Mucosa of rectum (tissue), 2 donors: ENCODE data around the gene CUL9.
A peak's percentile ranks its signal among the peaks of the same experiment; 100 is the strongest.

ENCODE experiments used
- H3K27ac ChIP-seq, 2 donors: one replicate each; pipeline ENCODE4 v1.7.0; 2013; ENCODE audit warnings: inconsistent platforms in 2 of 2, low read depth in 2 of 2, low read length in 2 of 2
- H3K27me3 ChIP-seq, 2 donors: one replicate each; pipeline ENCODE4 v1.7.0; 2013; ENCODE audit warnings: low read length in 2 of 2; ENCODE audit not compliant: control insufficient read depth in 2 of 2, insufficient read depth in 2 of 2
- H3K36me3 ChIP-seq, 2 donors: one replicate each; pipeline ENCODE4 v1.7.0; 2013; ENCODE audit warnings: low read length in 2 of 2; ENCODE audit not compliant: control insufficient read depth in 2 of 2, insufficient read depth in 2 of 2
- H3K4me1 ChIP-seq, 2 donors: one replicate each; pipeline ENCODE4 v1.7.0; 2013; ENCODE audit warnings: low read length in 2 of 2, mild to moderate bottlenecking in 1 of 2; ENCODE audit not compliant: control insufficient read depth in 2 of 2, insufficient read depth in 2 of 2
- H3K4me3 ChIP-seq, 2 donors: one replicate each; pipeline ENCODE4 v1.7.0; 2013; ENCODE audit warnings: low read length in 2 of 2
- H3K9ac ChIP-seq, 2 donors: one replicate each; pipeline ENCODE4 v1.7.0; 2013; ENCODE audit warnings: low read length in 2 of 2, low read depth in 1 of 2, mild to moderate bottlenecking in 1 of 2
- H3K9me3 ChIP-seq, 2 donors: one replicate each; pipeline ENCODE4 v1.7.0; 2013; ENCODE audit warnings: low read length in 2 of 2; ENCODE audit not compliant: control insufficient read depth in 2 of 2
- donor health status: healthy.
- donor health status: Normal muscosa, but diverticular disease.

Gene CUL9

DNA sequence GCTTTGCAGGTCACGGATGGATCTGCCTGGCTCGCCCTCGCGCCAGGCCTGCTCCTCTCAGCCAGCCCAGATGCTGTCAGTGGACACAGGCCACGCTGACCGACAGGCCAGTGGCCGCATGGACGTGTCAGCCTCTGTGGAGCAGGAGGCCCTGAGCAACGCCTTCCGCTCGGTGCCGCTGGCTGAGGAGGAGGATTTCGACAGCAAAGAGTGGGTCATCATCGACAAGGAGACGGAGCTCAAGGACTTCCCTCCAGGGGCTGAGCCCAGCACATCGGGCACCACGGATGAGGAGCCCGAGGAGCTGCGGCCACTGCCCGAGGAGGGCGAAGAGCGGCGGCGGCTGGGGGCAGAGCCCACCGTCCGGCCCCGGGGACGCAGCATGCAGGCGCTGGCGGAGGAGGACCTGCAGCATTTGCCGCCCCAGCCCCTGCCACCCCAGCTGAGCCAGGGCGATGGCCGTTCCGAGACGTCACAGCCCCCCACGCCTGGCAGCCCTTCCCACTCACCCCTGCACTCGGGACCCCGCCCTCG, 80.9 kb downstream of the CUL9 start:
- Histone ChIP-seq H3K4me1 (peaks cover 10 to 11% of the 10 kb centered on the region in 2 donors), H3K4me3 (no peak overlapping the region), H3K9me3 (no peaks in the 10 kb centered on the region), H3K27ac (no peak overlapping the region), H3K9ac (peak overlapping the region in 1 of 2 donors; percentile 3), H3K36me3 (no peaks in the 10 kb centered on the region), H3K27me3 (no peaks in the 10 kb centered on the region)

DNA sequence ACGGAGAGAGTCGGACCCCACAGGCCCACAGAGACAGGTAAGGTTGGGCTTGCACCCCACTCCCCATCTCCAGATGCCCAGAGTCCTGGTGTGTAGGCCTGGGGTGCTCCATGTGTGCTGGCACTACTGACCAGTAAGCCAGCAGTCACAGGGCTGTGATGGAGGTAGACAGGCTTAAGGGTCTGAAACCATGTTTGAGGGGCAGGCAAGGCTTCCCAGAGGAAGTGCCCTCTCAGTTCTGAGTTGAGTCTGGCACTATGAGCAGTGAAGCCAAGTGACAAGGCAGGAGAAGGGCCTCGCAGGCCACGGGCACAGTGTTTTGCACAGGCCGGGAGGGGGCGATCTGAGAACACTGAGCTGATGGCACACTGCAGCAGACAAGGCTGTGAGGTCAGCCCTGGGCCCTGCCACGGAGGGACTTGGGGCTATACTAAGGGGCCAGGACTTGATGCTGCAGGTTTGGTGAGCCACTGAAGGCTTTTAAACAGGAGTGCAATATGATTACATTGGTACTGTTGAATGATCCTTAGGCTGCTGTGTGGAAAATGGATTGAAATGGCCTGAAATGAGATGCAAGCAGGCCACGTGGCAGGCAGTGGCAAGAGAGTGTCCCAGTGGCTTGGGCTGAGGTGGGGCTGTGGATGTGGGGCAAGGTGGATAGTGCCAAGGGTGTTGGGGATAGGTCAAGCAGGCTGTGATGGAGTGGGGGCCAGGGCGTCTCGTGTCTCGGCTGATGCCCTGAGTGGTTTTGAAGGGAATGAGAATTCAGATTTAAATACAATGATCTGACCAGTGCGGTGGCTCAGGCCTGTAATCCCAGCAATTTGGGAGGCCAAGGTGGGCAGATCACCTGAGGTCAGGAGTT, 81.5 kb downstream of the CUL9 start:
- peaks cover 17 to 18% of the 10 kb centered on the region in 2 donors for H3K4me1 ChIP-seq
- peak overlapping the region in 1 of 2 donors; percentile 3 for H3K9ac ChIP-seq
- H3K27me3 ChIP-seq = peaks cover 0 to 3% of the 10 kb centered on the region in 2 donors
- no peaks in the 10 kb centered on the region for H3K9me3 ChIP-seq
- H3K27ac ChIP-seq = no peak overlapping the region
- H3K36me3 ChIP-seq = no peaks in the 10 kb centered on the region
- no peak overlapping the region for H3K4me3 ChIP-seq

GRCh38 chr6:43264599-43265145, 82.7 kb downstream of the CUL9 start:
- Histone ChIP-seq H3K9ac (no peak overlapping the region), H3K4me1 (peaks cover 27 to 29% of the 10 kb centered on the region in 2 donors), H3K4me3 (no peak overlapping the region), H3K27ac (no peak overlapping the region), H3K27me3 (peaks cover 0 to 3% of the 10 kb centered on the region in 2 donors), H3K36me3 (no peaks in the 10 kb centered on the region), H3K9me3 (no peaks in the 10 kb centered on the region)

- Histone ChIP-seq H3K4me1 (peaks cover 32 to 36% of the 10 kb centered on the region in 2 donors), H3K27me3 (peaks cover 0 to 3% of the 10 kb centered on the region in 2 donors), H3K9ac (no peak overlapping the region), H3K27ac (no peak overlapping the region), H3K4me3 (no peak overlapping the region), H3K9me3 (no peaks in the 10 kb centered on the region), H3K36me3 (no peaks in the 10 kb centered on the region)
Observed at GRCh38 chr6:43265564-43265963, 83.6 kb downstream of the CUL9 start.

GRCh38 chr6:43267619-43268354, 85.8 kb downstream of the CUL9 start:
- H3K27me3 ChIP-seq = peaks cover 0 to 3% of the 10 kb centered on the region in 2 donors
- no peak overlapping the region for H3K4me3 ChIP-seq
- H3K36me3 ChIP-seq = no peaks in the 10 kb centered on the region
- H3K9ac ChIP-seq = peak overlapping the region in 1 of 2 donors; percentile 21
- H3K9me3 ChIP-seq = no peaks in the 10 kb centered on the region
- peak overlapping the region; percentile 30 to 61 for H3K27ac ChIP-seq
- peaks cover 38 to 45% of the 10 kb centered on the region in 2 donors for H3K4me1 ChIP-seq

GRCh38 chr6:43268355-43268700, 86.3 kb downstream of the CUL9 start:
- no peak overlapping the region for H3K9ac ChIP-seq
- peak overlapping the region in 1 of 2 donors; percentile 61 for H3K27ac ChIP-seq
- no peaks in the 10 kb centered on the region for H3K36me3 ChIP-seq
- peaks cover 38 to 44% of the 10 kb centered on the region in 2 donors for H3K4me1 ChIP-seq
- H3K27me3 ChIP-seq = peaks cover 0 to 3% of the 10 kb centered on the region in 2 donors
- no peaks in the 10 kb centered on the region for H3K9me3 ChIP-seq
- H3K4me3 ChIP-seq = no peak overlapping the region

DNA sequence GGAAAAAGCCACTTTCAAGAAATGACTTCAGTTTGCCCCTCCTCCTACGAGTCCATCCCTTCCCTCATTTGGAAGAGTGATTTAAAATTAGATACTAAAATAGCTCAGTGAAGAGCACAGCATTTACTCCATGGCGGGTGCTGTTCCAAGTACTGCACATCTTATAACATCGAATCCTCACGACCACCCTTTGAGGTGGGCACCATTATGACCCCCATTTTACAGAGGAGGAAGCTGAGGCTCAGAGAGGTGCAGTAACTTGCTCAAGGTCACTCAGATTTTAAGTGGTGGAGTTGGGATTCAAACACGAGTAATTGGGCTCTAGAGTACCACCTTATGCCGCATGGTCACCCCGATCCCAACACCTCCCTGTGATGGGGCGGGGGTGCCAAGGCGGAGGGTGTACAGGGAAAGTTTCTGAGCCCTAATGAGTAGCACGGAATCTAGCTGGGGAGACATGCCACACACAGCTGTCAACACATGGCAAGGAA, 86.8 kb downstream of the CUL9 start:
- H3K4me3 ChIP-seq = peak overlapping the region; percentile 50 to 65
- H3K27me3 ChIP-seq = peaks cover 0 to 3% of the 10 kb centered on the region in 2 donors
- no peak overlapping the region for H3K9ac ChIP-seq
- no peaks in the 10 kb centered on the region for H3K9me3 ChIP-seq
- no peaks in the 10 kb centered on the region for H3K36me3 ChIP-seq
- H3K4me1 ChIP-seq = peaks cover 38 to 44% of the 10 kb centered on the region in 2 donors
- peak overlapping the region; percentile 80 to 86 for H3K27ac ChIP-seq

DNA sequence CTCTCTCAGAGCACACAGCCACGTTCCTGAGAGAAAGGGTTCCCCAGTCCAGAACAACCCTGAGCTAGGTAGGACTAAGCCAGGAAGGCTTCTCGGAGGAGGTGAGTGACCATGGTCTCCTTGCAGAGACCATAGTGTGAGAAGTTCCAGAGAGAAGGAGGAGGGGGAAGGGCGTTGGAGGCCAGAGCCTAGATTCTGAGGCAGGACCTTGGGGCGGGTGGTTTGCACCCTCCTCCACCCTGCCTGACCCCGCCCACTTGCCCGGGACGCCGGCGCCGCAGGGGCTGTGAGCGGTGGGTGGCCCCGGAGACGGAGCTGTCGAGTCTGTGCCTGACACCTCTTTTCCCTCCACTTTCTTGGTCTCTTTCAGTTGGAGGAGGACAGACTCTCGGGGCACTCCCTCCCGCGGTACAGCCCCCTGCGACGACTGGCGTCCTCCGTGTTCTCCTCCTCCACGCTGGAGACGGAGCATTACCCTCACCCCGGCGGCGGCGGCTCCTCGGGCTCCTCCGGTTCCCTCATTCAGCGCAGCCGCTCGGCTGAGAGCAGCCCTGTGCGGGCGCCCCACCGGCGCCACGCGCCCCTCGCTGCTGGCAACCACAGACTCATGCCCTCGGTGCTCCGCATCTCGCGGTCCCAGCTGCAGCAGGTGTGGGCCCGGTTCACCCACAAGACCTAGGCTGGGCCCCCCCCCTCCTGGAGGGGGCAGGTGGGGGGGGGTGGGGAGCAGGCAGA, 87.4 kb downstream of the CUL9 start:
- Histone ChIP-seq H3K27me3 (peaks cover 0 to 3% of the 10 kb centered on the region in 2 donors), H3K36me3 (no peaks in the 10 kb centered on the region), H3K9me3 (no peaks in the 10 kb centered on the region), H3K9ac (peak overlapping the region; percentile 52 to 70), H3K27ac (peak overlapping the region; percentile 80 to 86), H3K4me3 (peak overlapping the region; percentile 50 to 65), H3K4me1 (peaks cover 42 to 49% of the 10 kb centered on the region in 2 donors)

DNA sequence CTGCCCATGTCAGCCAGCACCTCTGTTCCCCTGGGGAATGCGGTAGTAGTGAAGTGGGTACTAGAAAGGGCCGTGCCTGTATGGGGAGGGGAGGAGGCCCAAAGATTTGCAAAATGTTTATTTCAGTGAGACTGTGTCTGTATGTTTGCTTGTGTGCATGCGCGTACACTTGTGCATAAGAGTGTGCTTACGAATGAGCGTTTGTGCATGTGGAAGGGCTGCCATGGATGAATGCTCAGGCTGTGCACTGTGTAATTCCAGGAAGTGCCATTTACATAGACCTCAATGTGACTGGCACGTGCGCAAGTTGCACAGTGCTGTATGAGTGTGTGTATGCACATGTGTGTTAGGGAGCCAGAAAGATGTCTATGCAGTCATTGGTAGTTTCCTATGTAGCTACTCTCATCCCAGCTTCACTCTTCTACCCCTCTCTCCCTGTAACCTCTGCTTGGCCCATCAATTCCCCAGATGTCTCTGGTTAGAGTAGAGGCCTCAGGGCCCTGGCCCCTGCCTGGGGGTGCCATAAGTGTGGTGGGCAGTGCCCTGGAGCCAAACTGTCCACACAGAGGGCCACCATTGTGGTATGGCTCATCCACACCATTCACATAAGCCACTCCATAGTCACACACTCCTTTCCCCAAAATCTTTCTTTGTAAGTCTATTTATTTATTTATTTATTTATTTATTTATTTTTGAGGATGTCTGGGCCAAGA, 89.3 kb downstream of the CUL9 start:
- H3K4me3 ChIP-seq = no peak overlapping the region
- peak overlapping the region; percentile 24 to 70 for H3K9ac ChIP-seq
- H3K27me3 ChIP-seq = peaks cover 0 to 3% of the 10 kb centered on the region in 2 donors
- peaks cover 55 to 62% of the 10 kb centered on the region in 2 donors for H3K4me1 ChIP-seq
- H3K27ac ChIP-seq = peak overlapping the region; percentile 80 to 86
- H3K36me3 ChIP-seq = no peaks in the 10 kb centered on the region
- H3K9me3 ChIP-seq = no peaks in the 10 kb centered on the region
